GM19463 (cell line): Measurements from ENCODE around the gene MAOB.
"Not testable (repeated sequence)": the region's sequence is repeated elsewhere in the genome, so short reads cannot be mapped to it uniquely, and the experiment has no call there.

Experiments used
- ATAC-seq: cut with Tn5 transposase; IDR thresholded peaks from one replicate; pipeline ENCODE4 v1.9.1; 2021; ENCODE audit warnings: mild to moderate bottlenecking, moderate library complexity; ENCODE audit not compliant: unreplicated experiment

Gene MAOB

DNA sequence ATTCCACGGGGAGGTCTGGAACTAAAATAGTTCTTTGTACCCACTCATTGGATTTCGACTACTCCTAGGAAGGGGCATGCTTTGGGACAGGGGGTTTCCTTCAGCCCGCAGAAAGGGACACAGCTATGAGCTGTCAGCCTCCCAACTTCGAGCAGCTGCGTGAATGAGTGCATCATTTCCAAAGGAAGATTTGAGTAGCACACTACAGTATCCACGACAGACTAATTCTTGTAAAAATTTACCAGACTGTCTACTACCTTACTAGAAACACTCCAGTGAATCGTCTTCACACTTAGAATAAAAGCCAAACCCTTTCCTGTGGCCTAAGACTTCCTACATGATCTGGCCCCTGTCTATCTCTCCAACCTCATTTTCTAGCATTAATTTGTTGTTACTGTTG lies 124.2 kb downstream of the MAOB start:
- ATAC-seq = no peak

DNA sequence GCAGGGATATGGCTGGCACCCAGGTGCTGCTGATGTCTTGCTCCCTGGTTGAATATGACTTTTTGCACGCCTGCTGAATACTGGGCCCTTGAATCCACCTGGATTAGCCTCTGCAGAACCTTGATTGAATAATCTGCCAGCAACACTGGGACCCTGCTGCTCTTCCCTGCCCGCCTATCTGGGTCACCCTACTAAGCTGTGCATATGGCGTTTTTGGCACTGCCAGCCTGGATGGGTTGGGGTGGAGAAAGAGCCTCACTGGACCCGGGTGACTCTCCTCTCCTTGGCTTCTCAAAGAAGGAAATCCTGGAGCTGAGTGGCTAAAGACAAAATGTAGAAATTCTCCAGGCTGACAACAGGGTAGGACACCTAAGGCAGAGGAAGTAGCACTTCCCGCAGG lies 126.2 kb downstream of the MAOB start:
- no peak for ATAC-seq

GRCh38 chrX:43753637-43754036 lies 128.6 kb downstream of the MAOB start:
- no peak for ATAC-seq

DNA sequence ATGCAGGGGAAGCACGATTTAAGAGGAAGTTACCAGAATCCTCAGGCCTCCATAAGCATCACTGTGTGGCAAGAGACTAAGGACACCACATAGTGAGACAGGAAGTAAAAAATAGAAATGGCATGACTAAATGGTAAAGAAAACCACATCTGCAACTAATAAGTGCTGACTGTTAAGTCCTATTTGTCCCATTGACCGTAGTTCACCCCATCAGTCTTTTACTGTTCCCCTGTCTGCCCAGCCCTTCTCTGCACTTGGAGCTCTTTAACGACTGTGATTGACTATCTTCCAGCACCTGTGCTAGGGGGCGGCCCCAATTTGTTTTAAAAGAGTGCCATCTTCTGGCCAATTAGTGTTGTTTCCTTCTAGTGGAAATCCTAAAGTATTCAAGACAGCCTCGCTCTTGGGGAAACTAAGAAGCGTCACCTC lies 132.0 kb downstream of the MAOB start:
- peak; percentile 82 for ATAC-seq

DNA sequence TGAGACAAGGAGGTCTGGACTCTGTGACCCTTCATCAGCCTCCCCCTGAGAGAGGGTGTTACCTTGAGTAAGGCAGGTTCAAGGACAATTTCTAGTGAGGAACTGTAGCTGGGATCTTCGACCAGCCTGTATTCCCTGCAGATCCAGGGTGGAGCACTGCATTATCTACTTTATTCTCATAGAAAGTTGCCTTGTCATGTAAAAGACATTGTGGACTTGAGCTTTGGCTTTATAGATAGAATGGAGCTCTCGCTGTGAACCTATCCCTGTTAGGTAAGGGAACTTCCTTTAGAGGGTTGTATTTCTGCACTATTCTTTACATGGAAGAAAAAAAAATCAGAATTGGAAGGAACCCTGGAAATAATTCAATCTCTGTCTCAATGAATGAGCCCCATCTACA lies 134.8 kb downstream of the MAOB start:
- ATAC-seq = no peak

GRCh38 chrX:43745938-43746721 lies 136.1 kb downstream of the MAOB start:
- no peak for ATAC-seq

- no peak for ATAC-seq
Observed at GRCh38 chrX:43744284-43744683, 138.0 kb downstream of the MAOB start.

DNA sequence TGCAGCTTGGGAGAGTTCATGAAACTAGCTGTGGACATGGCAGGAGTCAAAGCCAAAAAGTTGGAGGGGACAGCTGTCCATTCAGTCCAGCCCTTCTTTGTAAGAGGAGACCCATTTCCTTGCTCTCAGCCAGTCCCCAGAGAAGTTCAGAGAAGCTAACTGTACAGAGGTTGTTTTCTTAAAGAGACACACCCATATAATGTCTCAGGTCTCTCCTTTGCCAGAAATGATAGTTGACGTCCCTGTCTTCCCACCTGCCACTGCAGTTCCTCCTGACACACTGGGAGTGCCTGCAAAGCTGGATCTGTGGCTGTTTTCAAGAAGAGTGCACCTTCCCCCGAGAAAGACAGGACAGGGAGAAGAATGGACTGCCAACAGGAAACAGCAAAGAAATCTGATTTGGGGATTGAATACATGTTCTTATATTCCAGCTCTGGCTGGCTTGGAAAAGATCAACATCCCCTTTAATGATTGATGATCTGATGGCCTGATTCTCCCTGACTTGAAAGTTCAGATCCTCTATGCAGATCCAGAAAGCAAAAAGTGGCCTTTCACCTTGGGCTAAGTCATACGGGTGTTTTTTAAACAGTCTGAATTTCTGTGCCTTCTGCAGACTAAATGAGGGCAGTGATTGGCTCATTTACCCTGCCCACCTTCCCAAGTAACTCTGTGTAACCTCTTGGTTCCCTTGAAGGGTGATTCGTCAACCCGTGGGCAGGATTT lies 139.0 kb downstream of the MAOB start:
- no peak for ATAC-seq

DNA sequence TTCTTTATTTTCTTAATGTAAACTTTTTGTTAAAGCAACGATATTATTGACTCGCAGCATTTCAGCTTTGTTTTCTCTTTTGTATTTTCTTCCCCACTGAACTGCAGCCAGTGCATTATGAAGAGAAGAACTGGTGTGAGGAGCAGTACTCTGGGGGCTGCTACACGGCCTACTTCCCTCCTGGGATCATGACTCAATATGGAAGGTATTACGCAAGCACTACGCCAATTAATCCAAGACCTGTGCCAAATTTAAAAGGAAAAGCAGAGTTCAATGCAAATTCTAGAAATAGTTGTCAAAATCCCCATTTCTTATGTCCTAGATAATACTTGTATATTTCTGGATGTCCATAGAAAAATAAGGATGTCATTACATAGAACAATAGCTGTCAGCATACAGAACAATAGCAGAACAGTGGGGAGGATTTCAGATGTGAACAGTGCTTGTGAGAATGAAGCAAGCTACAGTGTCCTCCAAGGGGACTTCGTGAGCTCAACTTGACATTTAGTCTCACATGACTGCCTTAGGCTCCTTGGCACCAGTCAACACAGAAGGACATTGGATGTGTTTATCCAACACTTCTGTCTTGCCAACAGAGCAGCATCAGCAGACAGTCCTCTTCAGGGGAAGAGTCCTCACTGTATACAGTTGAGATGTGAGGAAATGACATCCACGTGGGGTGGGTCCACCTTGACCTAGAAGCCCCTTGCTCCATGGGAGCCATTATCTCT lies 140.2 kb downstream of the MAOB start:
- ATAC-seq = no peak

DNA sequence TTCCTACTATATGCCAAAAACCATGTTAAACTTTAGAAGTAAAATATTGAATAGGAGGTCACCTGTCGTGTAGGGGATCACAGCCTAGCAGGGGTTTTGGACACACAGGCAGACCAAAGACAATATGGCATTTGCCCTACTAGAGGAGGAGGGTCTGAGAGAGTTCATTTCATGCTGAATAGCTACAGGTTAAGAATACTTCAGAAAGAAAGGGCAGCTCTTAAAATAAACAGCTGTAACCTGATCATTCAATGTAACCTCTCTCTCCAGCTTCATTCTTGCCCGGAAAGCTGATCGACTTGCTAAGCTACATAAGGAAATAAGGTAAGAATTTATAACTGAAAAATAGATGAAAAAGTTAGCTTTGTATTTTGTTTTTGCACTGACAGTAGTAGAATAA lies 146.3 kb downstream of the MAOB start:
- no peak for ATAC-seq

GRCh38 chrX:43735534-43735933 lies 146.7 kb downstream of the MAOB start:
- ATAC-seq = no peak

GRCh38 chrX:43734444-43734843 lies 147.8 kb downstream of the MAOB start:
- no peak for ATAC-seq

DNA sequence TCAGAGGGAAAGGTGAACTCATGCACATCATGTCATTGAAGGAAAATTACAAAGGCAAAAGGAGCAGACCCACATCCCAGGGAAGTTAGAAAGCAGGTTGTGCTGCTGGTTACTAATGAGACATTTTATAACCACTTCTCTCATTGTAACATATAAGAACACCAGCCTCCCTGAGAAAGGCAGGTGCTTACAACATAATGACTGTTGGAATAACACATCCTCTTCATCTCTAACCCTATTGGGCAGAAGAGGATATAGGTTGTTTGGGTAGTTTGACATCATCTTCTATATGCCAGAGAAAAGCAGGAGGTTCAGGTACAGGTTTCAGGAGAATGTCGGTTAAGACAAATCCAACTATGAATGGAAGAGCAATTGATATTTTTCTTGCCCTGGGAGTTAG lies 148.6 kb downstream of the MAOB start:
- no peak for ATAC-seq

DNA sequence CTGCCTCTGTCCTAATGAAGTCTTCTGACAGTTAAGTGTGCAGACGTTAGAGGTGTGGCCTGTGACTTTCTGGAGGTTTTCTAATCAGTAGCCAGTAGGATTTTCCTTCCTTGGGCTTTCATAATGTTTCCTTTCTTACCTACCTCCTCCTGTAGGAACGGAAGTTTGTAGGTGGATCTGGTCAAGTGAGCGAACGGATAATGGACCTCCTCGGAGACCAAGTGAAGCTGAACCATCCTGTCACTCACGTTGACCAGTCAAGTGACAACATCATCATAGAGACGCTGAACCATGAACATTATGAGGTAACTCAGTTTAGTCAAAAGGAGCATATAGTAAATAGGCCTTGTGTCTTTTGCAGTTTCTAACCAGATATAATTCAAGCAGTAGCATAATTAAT lies 151.2 kb downstream of the MAOB start:
- ATAC-seq = no peak

DNA sequence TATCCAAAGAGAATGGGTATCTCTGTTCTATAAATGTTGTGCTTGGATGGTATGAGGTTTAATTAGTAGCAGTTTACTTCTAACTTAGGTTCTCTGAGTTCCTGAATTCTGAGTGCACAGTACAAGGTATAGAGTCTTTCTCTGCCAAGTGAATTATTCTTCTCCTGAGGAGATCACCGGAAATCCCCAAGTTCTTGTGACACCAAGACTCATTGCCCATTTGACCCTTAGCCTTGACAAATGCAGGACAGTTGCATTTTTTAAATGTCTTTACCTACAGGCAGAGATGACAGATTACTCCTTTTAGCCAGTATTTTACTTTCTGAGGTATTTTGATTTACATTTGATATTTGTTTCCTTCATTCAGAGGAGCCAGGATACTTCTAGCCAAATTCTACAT lies 153.3 kb downstream of the MAOB start:
- no peak for ATAC-seq

DNA sequence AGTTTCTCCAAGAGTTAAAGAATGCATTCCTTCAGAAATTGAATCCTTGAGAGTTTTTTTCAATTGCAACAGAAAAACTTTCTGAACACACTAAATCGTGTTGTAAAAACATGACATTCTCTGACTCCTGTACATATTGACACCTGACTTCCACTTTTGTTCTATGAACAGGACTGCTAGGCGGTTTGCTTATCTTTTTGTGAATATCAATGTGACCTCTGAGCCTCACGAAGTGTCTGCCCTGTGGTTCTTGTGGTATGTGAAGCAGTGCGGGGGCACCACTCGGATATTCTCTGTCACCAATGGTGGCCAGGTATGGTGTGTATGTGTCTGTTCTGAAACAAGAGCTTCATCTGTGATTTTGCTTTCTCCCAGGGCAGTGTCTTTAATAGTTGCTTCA lies 154.2 kb downstream of the MAOB start:
- no peak for ATAC-seq

DNA sequence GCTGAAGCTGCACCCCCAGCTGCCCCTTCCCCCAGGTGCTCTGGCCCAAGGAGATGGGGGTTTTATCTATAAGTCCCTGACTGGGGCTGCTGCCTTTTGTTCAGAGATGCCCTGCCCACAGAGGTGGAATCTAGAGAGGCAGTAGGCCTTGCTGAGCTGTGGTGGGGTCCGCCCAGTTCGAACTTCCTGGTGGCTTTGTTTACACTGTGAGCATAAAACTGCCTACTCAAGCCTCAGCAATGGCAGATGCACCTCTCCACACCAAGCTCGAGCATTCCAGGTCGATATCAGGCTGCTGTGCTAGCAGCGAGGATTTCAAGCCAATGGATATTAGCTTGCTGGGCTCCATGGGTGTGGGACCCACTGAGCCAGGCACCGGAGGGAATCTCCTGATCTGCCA lies 155.0 kb downstream of the MAOB start:
- not testable (repeated sequence) for ATAC-seq

DNA sequence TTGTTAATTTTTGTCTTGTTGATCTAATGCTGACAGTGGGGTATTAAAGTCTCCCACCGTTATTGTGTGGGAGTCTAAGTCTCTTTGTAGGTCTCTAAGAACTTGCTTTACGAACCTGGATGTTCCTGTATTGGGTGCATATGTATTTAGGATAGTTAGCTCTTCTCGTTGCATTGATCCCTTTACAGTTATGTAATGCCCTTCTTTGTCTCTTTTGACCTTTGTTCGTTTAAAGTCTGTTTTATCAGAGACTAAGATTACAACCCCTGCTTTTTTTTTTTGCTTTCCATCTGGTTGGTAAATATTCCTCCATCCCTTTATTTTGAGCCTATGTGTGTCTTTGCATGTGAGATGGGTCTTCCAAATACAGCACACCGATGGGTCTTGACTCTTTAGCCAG lies 157.0 kb downstream of the MAOB start:
- ATAC-seq = not testable (repeated sequence)

- no peak for ATAC-seq
Observed at GRCh38 chrX:43720961-43721360, 161.3 kb downstream of the MAOB start.

DNA sequence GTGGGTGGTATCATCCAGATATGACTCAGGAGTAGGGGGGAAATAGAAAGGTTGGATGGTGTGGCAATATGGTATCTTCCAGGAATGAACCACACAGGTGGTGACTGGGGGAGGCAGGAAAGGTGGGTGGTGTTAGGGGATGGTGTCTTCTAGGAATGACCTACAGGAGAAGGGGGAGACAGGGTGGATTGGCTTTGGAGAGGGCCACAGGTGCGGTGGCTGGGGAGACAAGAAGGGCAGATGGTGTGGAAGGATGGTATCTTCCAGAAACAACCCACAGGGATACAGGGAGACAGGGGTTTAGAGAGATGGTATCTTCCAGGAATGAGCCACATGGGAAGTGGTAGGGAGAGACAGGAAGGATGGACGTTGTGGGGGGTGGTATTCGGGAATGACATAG lies 162.2 kb downstream of the MAOB start:
- ATAC-seq = no peak

DNA sequence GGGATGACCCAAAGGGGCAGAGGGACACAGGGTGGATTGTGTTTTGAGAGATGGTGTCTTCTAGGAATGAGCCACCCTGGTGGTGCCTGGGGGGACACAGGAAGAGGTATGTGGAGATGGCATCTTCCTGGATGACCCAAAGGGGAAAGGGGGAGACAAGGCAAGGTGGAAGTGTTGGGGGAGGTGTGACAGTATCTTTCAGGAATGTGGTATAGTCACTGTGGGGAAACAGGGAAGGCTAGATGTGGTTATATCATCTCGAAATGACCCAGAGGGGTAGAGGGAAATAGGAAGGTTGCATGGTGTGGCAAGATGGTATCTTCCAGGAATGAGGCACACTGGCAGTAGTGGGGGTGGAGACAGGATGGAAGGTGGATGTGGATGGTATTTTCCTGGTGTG lies 163.3 kb downstream of the MAOB start:
- no peak for ATAC-seq

GRCh38 chrX:43718546-43718945 lies 163.7 kb downstream of the MAOB start:
- no peak for ATAC-seq
